Parathyroid adenoma (tissue), 2 donors: Measurements from ENCODE around the gene GPC6.

Source experiments
- H2AFZ ChIP-seq: fragments of 300-600 bp; sonication (generic); one replicate; pipeline ENCODE4 v1.7.0; 2017; ENCODE audit warnings: antibody characterized with exemption, mild to moderate bottlenecking
- H3K27ac ChIP-seq: fragments of 300-600 bp; sonication (generic); one replicate; pipeline ENCODE4 v1.7.0; 2017
- H3K27me3 ChIP-seq: fragments of 300-600 bp; sonication (generic); one replicate; pipeline ENCODE4 v1.7.0; 2017; ENCODE audit warnings: low read length; ENCODE audit not compliant: control insufficient read depth, insufficient read depth
- H3K36me3 ChIP-seq: fragments of 300-600 bp; sonication (generic); one replicate; pipeline ENCODE4 v1.7.0; 2017; ENCODE audit warnings: low read length; ENCODE audit not compliant: control insufficient read depth, insufficient read depth
- H3K4me1 ChIP-seq: fragments of 300-600 bp; sonication (generic); one replicate; pipeline ENCODE4 v1.7.0; 2017; ENCODE audit warnings: control low read depth
- H3K4me2 ChIP-seq: fragments of 300-600 bp; sonication (generic); one replicate; pipeline ENCODE4 v1.7.0; 2017; ENCODE audit warnings: low read length
- H3K4me3 ChIP-seq: fragments of 300-600 bp; sonication (generic); one replicate; pipeline ENCODE4 v1.7.0; 2017; ENCODE audit warnings: low read depth, low read length
- H3K79me2 ChIP-seq: fragments of 300-600 bp; sonication (generic); one replicate; pipeline ENCODE4 v1.7.0; 2017; ENCODE audit warnings: control low read depth
- H3K9ac ChIP-seq: fragments of 300-600 bp; sonication (generic); one replicate; pipeline ENCODE4 v1.7.0; 2017; ENCODE audit warnings: mild to moderate bottlenecking
- H3K9me3 ChIP-seq: fragments of 300-600 bp; sonication (generic); one replicate; pipeline ENCODE4 v1.7.0; 2017; ENCODE audit warnings: low read length; ENCODE audit not compliant: control insufficient read depth
- TF ChIP-seq, protein P1 (sequence below): fragments of 300-600 bp; sonication (generic); IDR thresholded peaks from one replicate; pipeline ENCODE4 v1.7.0; 2017; ENCODE audit warnings: antibody characterized with exemption, mild to moderate bottlenecking
- donor health status: primary hyperparathyroidism.

The GPC6 gene

DNA sequence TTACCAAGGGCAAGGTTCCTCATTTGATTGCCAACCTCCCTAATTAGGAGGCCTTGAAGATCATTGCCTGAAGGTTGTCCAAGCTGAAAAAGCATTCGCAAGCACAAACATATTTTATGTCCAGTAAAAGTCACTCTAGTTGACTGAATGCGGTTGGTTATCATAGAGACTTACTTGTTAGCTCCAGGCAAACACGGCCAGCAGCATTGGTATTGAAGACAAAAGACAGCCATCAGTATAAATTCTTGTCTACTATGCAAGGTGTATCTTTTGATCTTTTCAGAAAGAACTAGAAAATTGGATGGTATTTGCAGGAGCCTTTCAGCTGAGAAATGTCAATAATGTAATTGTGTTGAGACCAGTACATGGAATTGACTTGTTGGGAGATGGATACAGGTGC, 129.9 kb downstream of the GPC6 start:
- Histone ChIP-seq H3K79me2 (no peaks in the 10 kb centered on the region), H3K27me3 (no peaks in the 10 kb centered on the region), H3K4me1 (no peaks in the 10 kb centered on the region), H3K9me3 (no peaks in the 10 kb centered on the region), H3K36me3 (no peaks in the 10 kb centered on the region), H3K27ac (no peak overlapping the region), H3K9ac (no peak overlapping the region), H3K4me2 (no peak overlapping the region), H2AFZ (no peak overlapping the region), H3K4me3 (no peak overlapping the region)
- TF ChIP-seq, protein P1, sequence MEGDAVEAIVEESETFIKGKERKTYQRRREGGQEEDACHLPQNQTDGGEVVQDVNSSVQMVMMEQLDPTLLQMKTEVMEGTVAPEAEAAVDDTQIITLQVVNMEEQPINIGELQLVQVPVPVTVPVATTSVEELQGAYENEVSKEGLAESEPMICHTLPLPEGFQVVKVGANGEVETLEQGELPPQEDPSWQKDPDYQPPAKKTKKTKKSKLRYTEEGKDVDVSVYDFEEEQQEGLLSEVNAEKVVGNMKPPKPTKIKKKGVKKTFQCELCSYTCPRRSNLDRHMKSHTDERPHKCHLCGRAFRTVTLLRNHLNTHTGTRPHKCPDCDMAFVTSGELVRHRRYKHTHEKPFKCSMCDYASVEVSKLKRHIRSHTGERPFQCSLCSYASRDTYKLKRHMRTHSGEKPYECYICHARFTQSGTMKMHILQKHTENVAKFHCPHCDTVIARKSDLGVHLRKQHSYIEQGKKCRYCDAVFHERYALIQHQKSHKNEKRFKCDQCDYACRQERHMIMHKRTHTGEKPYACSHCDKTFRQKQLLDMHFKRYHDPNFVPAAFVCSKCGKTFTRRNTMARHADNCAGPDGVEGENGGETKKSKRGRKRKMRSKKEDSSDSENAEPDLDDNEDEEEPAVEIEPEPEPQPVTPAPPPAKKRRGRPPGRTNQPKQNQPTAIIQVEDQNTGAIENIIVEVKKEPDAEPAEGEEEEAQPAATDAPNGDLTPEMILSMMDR = no peak

DNA sequence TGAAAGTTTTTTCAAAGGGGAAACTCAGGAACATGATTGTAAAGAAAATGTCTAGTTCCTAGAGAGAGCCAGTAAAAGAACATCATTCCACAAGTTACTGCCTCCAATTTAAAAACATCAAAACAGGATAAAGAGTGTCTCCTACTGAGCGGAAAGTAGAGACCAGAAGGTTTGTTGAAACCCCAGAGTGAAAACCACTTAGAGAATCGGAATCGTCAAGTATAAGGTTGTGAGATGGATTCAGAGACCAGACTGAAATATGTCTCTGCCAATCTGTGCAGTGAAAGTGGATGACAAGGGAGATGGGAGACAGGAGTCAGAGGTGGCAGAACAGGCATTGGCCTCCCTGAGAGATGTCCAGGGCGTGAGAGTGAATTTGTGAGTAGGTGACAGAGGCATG, 133.4 kb downstream of the GPC6 start:
- TF ChIP-seq, protein P1 = no peak

DNA sequence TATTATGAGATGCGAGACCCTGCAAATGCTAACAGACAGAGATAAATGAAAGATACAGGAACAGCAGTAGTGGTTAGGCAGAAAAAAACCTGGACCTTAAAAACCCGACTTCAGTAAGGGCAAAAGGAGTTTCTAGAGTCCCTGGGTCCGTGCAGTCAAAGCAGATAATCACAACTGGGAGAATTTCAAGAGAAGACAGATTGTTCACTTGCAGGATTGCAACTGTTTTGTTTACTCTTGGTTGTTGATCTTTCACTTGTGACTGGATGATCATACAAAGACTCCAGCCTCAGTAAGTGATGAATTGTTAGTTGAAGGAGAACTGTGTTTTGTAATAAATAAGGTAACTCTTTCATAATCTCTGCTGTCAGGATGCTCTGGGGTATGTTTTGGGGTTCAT, 135.1 kb downstream of the GPC6 start:
- H3K4me2 ChIP-seq = no peak overlapping the region
- H3K4me1 ChIP-seq = no peaks in the 10 kb centered on the region
- H3K9me3 ChIP-seq = no peaks in the 10 kb centered on the region
- H3K27ac ChIP-seq = no peak overlapping the region
- H3K79me2 ChIP-seq = no peaks in the 10 kb centered on the region
- H3K36me3 ChIP-seq = no peaks in the 10 kb centered on the region
- H3K9ac ChIP-seq = no peak overlapping the region
- TF ChIP-seq, protein P1 = no peak
- H3K27me3 ChIP-seq = no peaks in the 10 kb centered on the region
- no peak overlapping the region for H3K4me3 ChIP-seq
- H2AFZ ChIP-seq = no peak overlapping the region

More for the DNA sequence above, 133.4 kb downstream of the GPC6 start:
- no peak overlapping the region for H3K27ac ChIP-seq
- no peak overlapping the region for H2AFZ ChIP-seq
- H3K79me2 ChIP-seq = no peaks in the 10 kb centered on the region
- H3K4me2 ChIP-seq = no peak overlapping the region
- H3K36me3 ChIP-seq = no peaks in the 10 kb centered on the region
- H3K9ac ChIP-seq = no peak overlapping the region
- H3K9me3 ChIP-seq = no peaks in the 10 kb centered on the region
- no peaks in the 10 kb centered on the region for H3K27me3 ChIP-seq
- H3K4me3 ChIP-seq = no peak overlapping the region
- no peaks in the 10 kb centered on the region for H3K4me1 ChIP-seq

DNA sequence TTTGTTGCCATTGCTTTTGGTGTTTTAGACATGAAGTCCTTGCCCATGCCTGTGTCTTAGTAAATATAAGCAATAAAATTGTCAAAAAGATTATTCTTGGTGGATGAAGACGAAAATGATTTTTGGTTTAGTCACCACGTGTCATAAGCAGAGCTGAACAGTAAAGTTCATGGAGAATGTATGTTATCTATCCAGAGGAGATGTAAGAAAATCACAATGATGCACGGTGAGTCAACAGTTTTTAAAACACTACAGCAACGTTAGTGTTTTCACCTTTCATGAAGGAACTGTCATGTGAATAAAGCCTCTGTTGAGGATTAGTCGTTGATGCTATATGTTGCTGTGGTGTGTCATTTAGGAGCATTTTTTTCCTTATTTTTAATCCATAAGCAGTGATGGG, 137.6 kb downstream of the GPC6 start:
- no peak overlapping the region for H3K27ac ChIP-seq
- no peak overlapping the region for H3K4me2 ChIP-seq
- TF ChIP-seq, protein P1 = no peak
- H3K9me3 ChIP-seq = no peaks in the 10 kb centered on the region
- H3K36me3 ChIP-seq = no peaks in the 10 kb centered on the region
- no peak overlapping the region for H3K9ac ChIP-seq
- H3K4me3 ChIP-seq = no peak overlapping the region
- no peaks in the 10 kb centered on the region for H3K27me3 ChIP-seq
- H2AFZ ChIP-seq = no peak overlapping the region
- H3K4me1 ChIP-seq = no peaks in the 10 kb centered on the region
- H3K79me2 ChIP-seq = no peaks in the 10 kb centered on the region

DNA sequence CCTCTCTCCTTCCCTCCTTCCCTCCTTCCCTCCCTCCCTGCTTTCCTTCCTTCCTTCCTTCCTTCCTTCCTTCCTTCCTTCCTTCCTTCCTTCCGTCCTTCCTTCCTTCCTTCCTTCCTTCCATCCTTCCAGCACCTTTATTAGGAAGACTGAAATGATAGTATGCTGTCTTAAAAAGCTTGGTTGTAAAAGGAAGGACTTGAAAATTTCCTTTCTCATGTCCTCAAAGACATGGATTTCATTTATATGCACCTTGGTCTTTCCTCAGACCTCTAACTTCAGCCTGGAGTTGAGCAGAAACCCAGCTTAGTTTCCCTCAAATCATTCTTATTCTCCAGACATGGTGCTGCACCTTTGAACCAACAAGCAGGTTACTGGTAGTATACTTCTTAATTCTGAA, 141.7 kb downstream of the GPC6 start:
- Histone ChIP-seq H3K36me3 (no peaks in the 10 kb centered on the region), H2AFZ (no peak overlapping the region), H3K4me3 (no peak overlapping the region), H3K27ac (no peak overlapping the region), H3K4me1 (no peaks in the 10 kb centered on the region), H3K9ac (no peak overlapping the region), H3K79me2 (no peaks in the 10 kb centered on the region), H3K27me3 (no peaks in the 10 kb centered on the region), H3K9me3 (no peaks in the 10 kb centered on the region), H3K4me2 (no peak overlapping the region)
- TF ChIP-seq, protein P1 = no peak
